ENCODE results near the gene DGKE. TPM values are rescaled to one million over a fixed set of nuclear protein-coding genes. Genes with fewer than 3 reads are reported as not detected.

Gene DGKE
- total RNA-seq, 1 donor from 2014 or later, result 3.3 TPM

DNA sequence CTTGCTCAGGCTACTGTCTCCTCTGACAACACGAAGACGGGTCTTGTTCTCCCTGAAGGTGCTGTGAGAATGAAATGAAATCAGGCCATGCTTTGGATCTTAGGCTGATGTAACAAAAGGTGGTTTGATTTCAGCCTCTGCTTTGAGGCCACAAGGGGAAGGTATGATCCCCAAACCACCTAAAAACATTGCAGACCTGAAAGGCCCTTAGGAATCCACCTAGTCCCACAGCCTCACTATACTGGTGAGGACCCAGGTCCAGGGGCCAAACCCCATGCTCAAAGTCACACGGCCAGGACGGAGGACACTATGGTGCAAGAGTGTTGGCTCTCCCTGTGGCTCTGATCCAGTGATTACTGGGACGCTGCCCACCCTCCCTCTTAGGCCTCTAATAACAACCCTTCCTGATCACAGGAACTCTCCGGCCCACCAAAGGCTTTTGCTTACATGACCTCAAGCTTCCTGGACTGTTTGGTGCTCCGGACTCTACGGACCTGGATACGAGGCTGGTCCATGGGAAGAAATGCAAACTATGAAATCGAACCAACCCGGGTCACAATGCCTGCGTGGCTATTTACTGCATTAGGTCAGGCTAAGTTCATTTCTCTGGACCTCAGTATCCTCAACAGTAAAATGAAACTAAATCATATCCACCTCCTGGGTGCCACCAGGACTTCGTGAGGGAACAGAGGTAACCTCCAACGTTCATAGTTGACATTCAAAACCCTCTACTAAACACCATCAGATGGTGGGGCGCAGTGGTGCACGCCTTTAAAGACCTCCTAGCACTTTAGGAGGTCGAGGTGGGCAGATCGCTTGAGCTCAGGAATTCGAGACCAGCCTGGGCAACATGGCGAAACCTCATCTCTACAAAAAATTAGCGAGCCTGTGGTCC is 78.4 kb downstream of the DGKE start:
- Mint-ChIP-seq H3K4me1 (ENCODE audit: low read depth) (peaks cover 13% of the 10 kb centered on the region), H3K27me3 (peaks cover 5% of the 10 kb centered on the region), H3K36me3 (ENCODE audit: insufficient read depth) (peaks cover 9% of the 10 kb centered on the region), H3K4me3 (ENCODE audit: low read depth) (peak overlapping the region; percentile 94), H3K9me3 (ENCODE audit: low read depth) (no peaks in the 10 kb centered on the region), H3K27ac (no peak overlapping the region)
- no peak for TF ChIP-seq CTCF (IDR thresholded peaks at IDR 0.05; ENCODE audit: unreplicated experiment)
- no peak for DNase-seq (ENCODE audit: low spot score, unreplicated experiment)

DNA sequence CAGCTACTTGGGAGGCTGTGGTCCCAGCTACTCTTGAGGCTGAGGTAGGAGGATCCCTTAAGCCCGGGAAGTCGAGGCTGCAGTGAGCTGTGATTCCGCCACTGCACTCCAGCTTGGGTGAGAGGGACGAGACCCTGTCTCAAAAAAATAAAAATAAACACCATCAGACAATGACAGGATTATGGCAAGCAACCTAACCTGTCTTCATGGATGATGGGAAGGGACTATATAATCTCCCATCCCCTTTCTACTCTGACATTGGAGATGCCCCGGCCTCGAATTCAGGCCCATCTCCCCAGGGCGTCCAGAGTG is 79.0 kb downstream of the DGKE start:
- peaks cover 4% of the 10 kb centered on the region for H3K9me3 Mint-ChIP-seq (ENCODE audit: low read depth)
- TF ChIP-seq CTCF (IDR thresholded peaks at IDR 0.05; ENCODE audit: unreplicated experiment), result no peak
- peak overlapping the region; percentile 49 for H3K27ac Mint-ChIP-seq
- peaks cover 7% of the 10 kb centered on the region for H3K36me3 Mint-ChIP-seq (ENCODE audit: insufficient read depth)
- peak overlapping the region; percentile 94 for H3K4me3 Mint-ChIP-seq (ENCODE audit: low read depth)
- DNase-seq (ENCODE audit: low spot score, unreplicated experiment), result no peak
- H3K27me3 Mint-ChIP-seq, result peaks cover 5% of the 10 kb centered on the region
- H3K4me1 Mint-ChIP-seq (ENCODE audit: low read depth), result peaks cover 13% of the 10 kb centered on the region

GRCh38 chr17:56913353-56913866 is 79.5 kb downstream of the DGKE start:
- Mint-ChIP-seq H3K4me1 (ENCODE audit: low read depth) (peaks cover 13% of the 10 kb centered on the region), H3K36me3 (ENCODE audit: insufficient read depth) (peaks cover 4% of the 10 kb centered on the region), H3K27ac (peak overlapping the region; percentile 94), H3K4me3 (ENCODE audit: low read depth) (peak overlapping the region; percentile 94), H3K27me3 (peaks cover 5% of the 10 kb centered on the region), H3K9me3 (ENCODE audit: low read depth) (peaks cover 5% of the 10 kb centered on the region)
- DNase-seq (ENCODE audit: low spot score, unreplicated experiment), result peak; percentile 27
- no peak for TF ChIP-seq CTCF (IDR thresholded peaks at IDR 0.05; ENCODE audit: unreplicated experiment)

DNA sequence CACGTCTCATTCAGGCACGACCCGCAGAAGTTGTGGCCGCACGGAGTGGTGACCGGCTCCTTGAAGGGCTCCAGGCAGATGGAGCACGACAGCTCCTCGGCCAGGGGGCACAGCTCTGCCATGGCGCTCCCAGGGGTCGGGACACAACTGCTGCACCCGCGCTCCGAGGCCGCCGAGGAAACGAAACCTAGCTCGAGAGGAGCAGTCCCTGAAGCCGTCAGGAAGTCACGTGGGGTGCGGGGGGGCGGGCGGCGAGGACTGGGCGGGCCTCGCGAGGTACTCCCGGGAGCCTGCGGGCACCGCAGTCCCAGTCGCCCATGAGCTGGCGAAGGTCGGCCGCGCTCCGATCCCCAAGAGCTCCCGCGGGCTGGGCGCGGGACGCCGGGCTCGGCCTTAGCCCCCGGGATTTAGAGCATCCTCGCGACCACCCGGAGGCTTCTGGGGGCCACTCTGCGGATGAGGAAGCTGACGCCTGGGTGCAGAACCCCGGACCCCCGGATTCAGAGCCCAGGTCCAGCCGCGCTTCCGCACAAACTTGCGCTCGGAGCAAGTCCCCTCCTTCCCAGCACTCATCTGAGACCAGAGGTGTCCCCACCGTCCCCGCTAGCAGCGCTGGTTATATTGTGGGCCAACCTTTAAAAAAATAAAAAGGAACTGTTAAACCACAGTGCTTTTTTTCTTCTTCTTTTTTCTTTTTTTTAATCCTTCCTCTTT is 80.1 kb downstream of the DGKE start, which contains the start of gene TRIM25:
TRIM25 (minus strand) TSS at position 183 of the 714 bp plus-strand sequence; CDS start at position 122, 61 bp downstream.
- Mint-ChIP-seq H3K27ac (peak within 1 kb of the TSS; percentile 94), H3K9me3 (ENCODE audit: low read depth) (peaks cover 5% of the 10 kb centered on the region), H3K27me3 (peaks cover 5% of the 10 kb centered on the region), H3K36me3 (ENCODE audit: insufficient read depth) (peaks cover 2% of the 10 kb centered on the region), H3K4me1 (ENCODE audit: low read depth) (peaks cover 13% of the 10 kb centered on the region), H3K4me3 (ENCODE audit: low read depth) (peak within 1 kb of the TSS; percentile 94)
- TF ChIP-seq CTCF (IDR thresholded peaks at IDR 0.05; ENCODE audit: unreplicated experiment), result no peak
- DNase-seq (ENCODE audit: low spot score, unreplicated experiment), result peak; percentile 70

DNA sequence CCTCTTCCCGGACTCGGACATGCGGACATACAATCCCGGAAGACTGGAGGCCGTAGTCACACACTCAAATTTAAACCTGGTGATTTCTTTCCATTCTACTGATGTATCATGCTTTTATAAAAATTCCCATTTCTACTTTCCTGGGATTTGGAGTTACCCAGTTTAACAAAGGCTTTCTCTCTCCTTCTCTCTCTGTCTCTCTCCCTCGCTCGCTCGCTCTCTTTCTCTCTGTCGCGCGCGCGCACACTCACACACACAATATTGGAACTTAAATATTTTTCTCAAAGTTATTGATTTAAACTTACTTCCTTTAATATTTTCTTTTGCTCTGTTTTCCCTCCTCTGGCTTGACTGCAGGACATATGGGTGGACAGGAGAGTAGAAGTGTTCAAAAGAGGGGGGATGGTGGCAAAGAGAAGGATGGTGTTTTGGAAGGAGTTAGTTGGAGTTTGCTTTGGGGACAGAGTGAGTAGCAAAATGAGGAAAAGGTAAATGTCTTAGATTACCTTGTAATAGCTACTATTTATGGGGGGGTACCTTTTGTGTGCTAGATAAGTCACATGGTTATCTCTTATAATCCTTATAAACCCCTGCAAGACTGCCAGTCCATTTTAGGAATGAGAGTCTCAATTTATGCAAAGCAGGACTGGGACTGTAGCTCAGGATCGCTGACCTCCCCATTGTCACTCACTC is 80.8 kb downstream of the DGKE start:
- peaks cover 13% of the 10 kb centered on the region for H3K4me1 Mint-ChIP-seq (ENCODE audit: low read depth)
- peaks cover 2% of the 10 kb centered on the region for H3K36me3 Mint-ChIP-seq (ENCODE audit: insufficient read depth)
- DNase-seq (ENCODE audit: low spot score, unreplicated experiment), result no peak
- TF ChIP-seq CTCF (IDR thresholded peaks at IDR 0.05; ENCODE audit: unreplicated experiment), result no peak
- H3K9me3 Mint-ChIP-seq (ENCODE audit: low read depth), result peaks cover 7% of the 10 kb centered on the region
- peaks cover 5% of the 10 kb centered on the region for H3K27me3 Mint-ChIP-seq
- H3K4me3 Mint-ChIP-seq (ENCODE audit: low read depth), result peak overlapping the region; percentile 94
- H3K27ac Mint-ChIP-seq, result peak overlapping the region; percentile 85
